K562 (cell line): ENCODE results near the gene NDUFAF5. TPM values are rescaled to one million over a fixed set of nuclear protein-coding genes. Genes with fewer than 3 reads are reported as not detected.
A peak's percentile ranks its signal among the peaks of the same experiment; 100 is the strongest.

Source experiments
- ATAC-seq: fragments of 200-7000 bp; cut with Tn5 transposase; 3 replicates; pipeline ENCODE4 v1.9.1; 2020; ENCODE audit warnings: moderate library complexity
- BruUV-seq: library from RNA; stranded (reverse); fragments of 400-500 nt; replicated peaks from 2 replicates; lab custom pipeline; 2021; lab: Mats Ljungman, UMichigan
- CTCF ChIA-PET: fragments of 300-600 bp; formaldehyde crosslinking; extraction: SDS; loops from one replicate; lab custom pipeline; 2021; ENCODE audit warnings: low intra/inter-chr PET ratio; lab: Yijun Ruan, JAX
- POLR2A ChIA-PET: fragments of 300-600, 350-650 bp; sonication (Branson Sonifier 250); formaldehyde crosslinking; extraction: SDS; loops from one replicate; lab custom pipeline; 2021; ENCODE audit warnings: antibody characterized with exemption, inconsistent platforms; lab: Yijun Ruan, JAX
- DNase-seq, 4 experiments: peaks; one replicate each; pipeline versions ENCODE4 v3.0.0 to v3.0.0-alpha.2; 2011 to 2018; ENCODE audit warnings: low spot score in 3 of 4, mixed read lengths in 3 of 4; ENCODE audit errors: extremely low read depth in 1 of 4
- FAIRE-seq: peaks from 2 replicates; lab custom pipeline; 2011; peaks lifted over from hg19 to GRCh38; lab: Jason Lieb, UNC
- H2AFZ ChIP-seq: 2 replicates; pipeline ENCODE4 v1.6.0; 2011; ENCODE audit warnings: low read depth, low read length, control low read depth, inconsistent platforms
- H3K27ac ChIP-seq: fragments of 200-600 bp; 3 replicates; pipeline ENCODE4 v1.8.0; 2011; ENCODE audit warnings: low read depth, mild to moderate bottlenecking, control low read depth, inconsistent platforms, low read length, moderate library complexity, mixed read lengths; ENCODE audit errors: extremely low read depth
- H3K27me3 ChIP-seq, 2 experiments: fragments of 300-600 bp in 1 of 2; 2 replicates in 1 of 2; 3 replicates in 1 of 2; pipeline versions ENCODE4 v1.6.0 to v1.8.0; 2011; ENCODE audit warnings: inconsistent platforms in 2 of 2, low read length in 2 of 2, mild to moderate bottlenecking in 1 of 2, mixed read lengths in 1 of 2, moderate library complexity in 1 of 2; ENCODE audit not compliant: control insufficient read depth in 2 of 2, insufficient read depth in 2 of 2
- H3K36me3 ChIP-seq: fragments of 300-600 bp; 3 replicates; pipeline ENCODE4 v1.8.0; 2011; ENCODE audit warnings: mild to moderate bottlenecking, low read length, inconsistent platforms; ENCODE audit not compliant: control insufficient read depth, insufficient read depth
- H3K4me1 ChIP-seq, 2 experiments: fragments of 200-600 bp in 1 of 2; replicated peaks in 1 of 2; 2 replicates in 1 of 2; 3 replicates in 1 of 2; pipeline versions ENCODE4 v1.5.1 to v1.8.0; 2011; ENCODE audit warnings: inconsistent platforms in 2 of 2, low read length in 2 of 2, mild to moderate bottlenecking in 1 of 2, mixed read lengths in 1 of 2, moderate library complexity in 1 of 2; ENCODE audit not compliant: control insufficient read depth in 2 of 2, insufficient read depth in 2 of 2
- H3K4me2 ChIP-seq: 2 replicates; pipeline ENCODE4 v1.6.1; 2011; ENCODE audit warnings: low read length, control low read depth, inconsistent platforms, mixed read lengths; ENCODE audit not compliant: insufficient read depth
- H3K4me3 ChIP-seq: fragments of 200-600 bp; sonication (generic), shearing (Covaris generic); 2 replicates; pipeline ENCODE4 v1.5.1; 2016; ENCODE audit warnings: control low read depth, inconsistent platforms
- H3K79me2 ChIP-seq: fragments of 200-600 bp; 3 replicates; pipeline ENCODE4 v1.8.0; 2011; ENCODE audit warnings: low read length, inconsistent platforms; ENCODE audit not compliant: control insufficient read depth, insufficient read depth
- H3K9ac ChIP-seq, 2 experiments: 2 replicates each; pipeline versions ENCODE4 v1.6.0 to v1.6.1; 2011; ENCODE audit warnings: low read depth in 2 of 2, low read length in 2 of 2, control low read depth in 1 of 2, inconsistent platforms in 1 of 2, mild to moderate bottlenecking in 1 of 2, mixed read lengths in 1 of 2; ENCODE audit not compliant: insufficient read depth in 1 of 2
- H3K9me1 ChIP-seq: one replicate; pipeline ENCODE4 v1.6.0; 2011; ENCODE audit warnings: inconsistent platforms, mild to moderate bottlenecking, low read length, moderate library complexity; ENCODE audit not compliant: control insufficient read depth, insufficient read depth
- H3K9me3 ChIP-seq: replicated peaks from 2 replicates; pipeline ENCODE4 v1.5.1; 2011; ENCODE audit warnings: low read depth, low read length, inconsistent platforms; ENCODE audit not compliant: control insufficient read depth, insufficient read depth
- H4K20me1 ChIP-seq: replicated peaks from 2 replicates; pipeline ENCODE4 v1.6.1; 2011; ENCODE audit warnings: low read length, inconsistent platforms, mixed read lengths; ENCODE audit not compliant: control insufficient read depth, insufficient read depth
- ARID2 ChIP-seq: fragments of 450-650 bp; IDR thresholded peaks from 2 replicates; pipeline ENCODE4 v1.6.1; 2017; ENCODE audit warnings: antibody characterized with exemption, mild to moderate bottlenecking
- RUNX1 ChIP-seq: sonication (generic); IDR thresholded peaks from 2 replicates; pipeline ENCODE4 v1.6.1; 2016; ENCODE audit warnings: antibody characterized with exemption, low read depth
- SMARCB1 ChIP-seq: IDR thresholded peaks from 2 replicates; pipeline ENCODE4 v1.6.1; 2011; ENCODE audit warnings: improper control_type of control experiment, low read depth; ENCODE audit not compliant: insufficient read length
- WGBS: fragments of 100-300 bp; shearing (Covaris generic); methylation state at CpG from one replicate; pipeline ENCODE4 v1.1.6; 2016; ENCODE audit warnings: low coverage, mixed read lengths; ENCODE audit not compliant: insufficient coverage; ENCODE audit errors: missing lambda C conversion rate; 5-methylcytosine and 5-hydroxymethylcytosine counted together
- in situ Hi-C: fragments of 300-500 bp; cut with MboI; formaldehyde crosslinking; loops from 4 replicates; pipeline ENCODE4 v1.15.0; 2018; ENCODE audit warnings: inconsistent platforms, mixed read lengths
- intact Hi-C: fragments of 100-400 bp; cut with micrococcal nuclease; formaldehyde crosslinking; loops from 2 replicates; pipeline ENCODE4 v1.14.2; 2022
- polyA plus RNA-seq, 8 experiments: library from polyadenylated mRNA; depleted of rRNA in 4 of 8; stranded (reverse) in 5 of 8; unstranded in 3 of 8; fragments of >200 nt; fragmentation: Nextera tagmentation in 2 of 8; fragmentation: Illumina TruSeq in 1 of 8; extraction: Ambion mirVana in 2 of 8; extraction: Trizol in 1 of 8; gene quantifications; 2 replicates each; pipeline versions ENCODE4 v1.2.1 to v1.2.3, GENCODE V29; 2011 to 2014; ENCODE audit warnings: inconsistent platforms in 1 of 8, missing spikeins in 1 of 8
- total RNA-seq, 7 experiments: library from RNA; depleted of rRNA in 6 of 7; stranded (reverse); fragments of >200 nt in 6 of 7; fragmentation: Illumina TruSeq in 2 of 7; extraction: Trizol in 2 of 7; gene quantifications; 2 replicates each; pipeline versions ENCODE4 v1.2.1 to v1.2.3, GENCODE V29; 2011 to 2021; ENCODE audit warnings: low replicate concordance in 1 of 7
- TF ChIP-seq, protein P1 (sequence below), 2 experiments: fragments of 450-650 bp in 1 of 2; sonication (generic) in 1 of 2; formaldehyde crosslinking in 1 of 2; IDR thresholded peaks in 1 of 2; conservative IDR thresholded peaks in 1 of 2; 2 replicates each; pipeline versions ENCODE4 v1.6.1 to v1.8.1; 2016 to 2023; ENCODE audit warnings: mild to moderate bottlenecking in 2 of 2, moderate library complexity in 2 of 2, inconsistent platforms in 1 of 2, missing genetic modification reagents in 1 of 2
- TF ChIP-seq, protein P2 (sequence below): IDR thresholded peaks from 2 replicates; pipeline ENCODE4 v1.6.1; 2012; ENCODE audit warnings: low read depth, low read length, improper control_type of control experiment, borderline replicate concordance
- TF ChIP-seq, protein P3 (sequence below): sonication (generic); formaldehyde crosslinking; IDR thresholded peaks from 2 replicates; pipeline ENCODE4 v1.8.0; 2022; ENCODE audit warnings: mild to moderate bottlenecking, missing genetic modification reagents
- TF ChIP-seq, protein P4 (sequence below): IDR thresholded peaks from 2 replicates; pipeline ENCODE4 v1.6.1; 2011; ENCODE audit not compliant: insufficient read length; ENCODE audit errors: extremely low read depth
- TF ChIP-seq, protein P5 (sequence below): sonication (generic); formaldehyde crosslinking; IDR thresholded peaks from 2 replicates; pipeline ENCODE4 v1.8.0; 2023; ENCODE audit warnings: mild to moderate bottlenecking, missing genetic modification reagents

Gene NDUFAF5
- total and polyA plus RNA-seq, 9 of the 15 experiments (the other 6 are each of a cell fraction or from before 2014, with no cell fraction given) = 17.2 to 33.1 (median 27.3) TPM

DNA sequence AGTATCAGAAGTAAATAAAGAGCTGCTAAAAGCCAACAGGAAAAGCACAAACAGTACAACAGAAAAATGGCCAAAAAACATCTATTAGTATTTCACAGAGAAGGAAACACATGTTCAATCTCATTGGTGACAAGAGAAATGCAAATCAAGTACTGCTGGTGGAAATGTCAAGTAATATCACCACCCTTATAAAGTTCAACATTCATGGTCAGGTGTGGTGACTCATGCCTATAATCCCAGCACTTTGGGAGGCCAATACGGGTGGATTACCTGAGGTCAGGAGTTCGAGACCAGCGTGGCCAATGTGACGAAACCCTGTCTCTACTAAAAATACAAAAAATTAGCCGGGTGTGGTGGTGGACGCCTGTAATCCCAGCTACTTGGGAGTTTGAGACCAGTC lies 42.9 kb upstream of the NDUFAF5 start:
- H3K9me3 ChIP-seq = no peaks in the 10 kb centered on the region
- no peaks in the 10 kb centered on the region; a peak in 1 of 5 replicates for H3K4me1 ChIP-seq
- no peak overlapping the region for H3K27ac ChIP-seq
- H3K4me2 ChIP-seq = no peak overlapping the region
- TF ChIP-seq, protein P1, sequence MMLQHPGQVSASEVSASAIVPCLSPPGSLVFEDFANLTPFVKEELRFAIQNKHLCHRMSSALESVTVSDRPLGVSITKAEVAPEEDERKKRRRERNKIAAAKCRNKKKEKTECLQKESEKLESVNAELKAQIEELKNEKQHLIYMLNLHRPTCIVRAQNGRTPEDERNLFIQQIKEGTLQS (IDR thresholded peaks at IDR 0.05) = 0 out of 2 replicates have a peak, but pooled peaks have one; percentile 21
- TF ChIP-seq, protein P1 (CRISPR knock-in tag; conservative IDR thresholded peaks at IDR 0.05) = no peak
- TF ChIP-seq ARID2 = no peak
- ChIA-PET CTCF (interaction anchor here (0.7 kb wide), 1 partner anchor 38 kb away, joined by 3 read pairs; no protein-coding TSS in a partner anchor), POLR2A (no interaction called here)
- H3K9me1 ChIP-seq = no peaks in the 10 kb centered on the region
- in situ Hi-C loops = no loop called here
- H3K4me3 ChIP-seq = no peak overlapping the region
- FAIRE-seq (no peak), ATAC-seq (no peak), DNase-seq (no peak)
- H3K36me3 ChIP-seq = peaks cover 40% of the 10 kb centered on the region; the same call in 1 of the 3 replicates
- H3K9ac ChIP-seq = no peak overlapping the region
- no peaks in the 10 kb centered on the region for H3K27me3 ChIP-seq
- intact Hi-C loops = no loop called here
- H2AFZ ChIP-seq = no peak overlapping the region
- no TSS peak for BruUV-seq
- H4K20me1 ChIP-seq = no peaks in the 10 kb centered on the region
- no peaks in the 10 kb centered on the region; the same call in 2 of the 3 replicates for H3K79me2 ChIP-seq
- 79% methylated on average over 6 of the region's 6 CpGs for WGBS

DNA sequence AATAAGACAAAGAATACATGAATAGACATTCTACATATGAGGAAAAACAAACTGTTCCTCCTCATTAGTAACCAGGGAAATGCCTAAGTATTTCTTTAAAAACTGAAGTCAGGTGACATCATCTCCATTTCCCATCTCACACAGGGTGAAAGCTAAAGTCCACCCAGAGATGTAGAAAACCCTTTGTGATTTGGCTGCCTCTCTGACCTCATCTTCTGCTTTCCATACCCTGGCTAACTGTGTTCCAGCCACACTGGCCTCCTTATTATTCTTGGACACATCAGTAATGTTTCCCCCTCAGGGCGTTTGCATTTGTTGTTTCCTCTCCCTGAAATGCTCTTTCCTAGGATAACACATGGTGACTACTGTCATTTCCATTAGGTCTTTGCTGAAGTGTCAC lies 40.5 kb upstream of the NDUFAF5 start:
- Histone ChIP-seq H3K36me3 (peaks cover 40% of the 10 kb centered on the region; the same call in 1 of the 3 replicates), H3K4me2 (no peak overlapping the region), H3K4me3 (no peak overlapping the region), H3K79me2 (no peaks in the 10 kb centered on the region; the same call in 2 of the 3 replicates), H2AFZ (no peak overlapping the region), H3K27ac (no peak overlapping the region), H3K27me3 (no peaks in the 10 kb centered on the region), H3K9me1 (no peaks in the 10 kb centered on the region), H3K9me3 (no peaks in the 10 kb centered on the region), H4K20me1 (no peaks in the 10 kb centered on the region), H3K4me1 (no peaks in the 10 kb centered on the region; a peak in 1 of 5 replicates), H3K9ac (no peak overlapping the region)
- POLR2A ChIA-PET = no interaction called here
- CTCF ChIA-PET = no interaction called here
- ATAC-seq (no peak), DNase-seq (no peak), FAIRE-seq (no peak)
- no TSS peak for BruUV-seq
- intact Hi-C loops = no loop called here
- WGBS = no CpG with 5 or more reads among the region's 1 CpG
- in situ Hi-C loops = no loop called here
- TF ChIP-seq, protein P2, sequence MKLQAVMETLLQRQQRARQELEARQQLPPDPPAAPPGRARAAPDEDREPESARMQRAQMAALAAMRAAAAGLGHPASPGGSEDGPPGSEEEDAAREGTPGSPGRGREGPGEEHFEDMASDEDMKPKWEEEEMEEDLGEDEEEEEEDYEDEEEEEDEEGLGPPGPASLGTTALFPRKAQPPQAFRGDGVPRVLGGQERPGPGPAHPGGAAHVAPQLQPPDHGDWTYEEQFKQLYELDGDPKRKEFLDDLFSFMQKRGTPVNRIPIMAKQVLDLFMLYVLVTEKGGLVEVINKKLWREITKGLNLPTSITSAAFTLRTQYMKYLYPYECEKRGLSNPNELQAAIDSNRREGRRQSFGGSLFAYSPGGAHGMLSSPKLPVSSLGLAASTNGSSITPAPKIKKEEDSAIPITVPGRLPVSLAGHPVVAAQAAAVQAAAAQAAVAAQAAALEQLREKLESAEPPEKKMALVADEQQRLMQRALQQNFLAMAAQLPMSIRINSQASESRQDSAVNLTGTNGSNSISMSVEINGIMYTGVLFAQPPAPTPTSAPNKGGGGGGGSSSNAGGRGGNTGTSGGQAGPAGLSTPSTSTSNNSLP = no peak
- TF ChIP-seq, protein P3, sequence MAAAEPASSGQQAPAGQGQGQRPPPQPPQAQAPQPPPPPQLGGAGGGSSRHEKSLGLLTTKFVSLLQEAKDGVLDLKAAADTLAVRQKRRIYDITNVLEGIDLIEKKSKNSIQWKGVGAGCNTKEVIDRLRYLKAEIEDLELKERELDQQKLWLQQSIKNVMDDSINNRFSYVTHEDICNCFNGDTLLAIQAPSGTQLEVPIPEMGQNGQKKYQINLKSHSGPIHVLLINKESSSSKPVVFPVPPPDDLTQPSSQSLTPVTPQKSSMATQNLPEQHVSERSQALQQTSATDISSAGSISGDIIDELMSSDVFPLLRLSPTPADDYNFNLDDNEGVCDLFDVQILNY (CRISPR knock-in tag) = no peak
- no peak for TF ChIP-seq SMARCB1
- no peak for TF ChIP-seq RUNX1
- TF ChIP-seq, protein P4, sequence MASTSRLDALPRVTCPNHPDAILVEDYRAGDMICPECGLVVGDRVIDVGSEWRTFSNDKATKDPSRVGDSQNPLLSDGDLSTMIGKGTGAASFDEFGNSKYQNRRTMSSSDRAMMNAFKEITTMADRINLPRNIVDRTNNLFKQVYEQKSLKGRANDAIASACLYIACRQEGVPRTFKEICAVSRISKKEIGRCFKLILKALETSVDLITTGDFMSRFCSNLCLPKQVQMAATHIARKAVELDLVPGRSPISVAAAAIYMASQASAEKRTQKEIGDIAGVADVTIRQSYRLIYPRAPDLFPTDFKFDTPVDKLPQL = no peak
- TF ChIP-seq, protein P5, sequence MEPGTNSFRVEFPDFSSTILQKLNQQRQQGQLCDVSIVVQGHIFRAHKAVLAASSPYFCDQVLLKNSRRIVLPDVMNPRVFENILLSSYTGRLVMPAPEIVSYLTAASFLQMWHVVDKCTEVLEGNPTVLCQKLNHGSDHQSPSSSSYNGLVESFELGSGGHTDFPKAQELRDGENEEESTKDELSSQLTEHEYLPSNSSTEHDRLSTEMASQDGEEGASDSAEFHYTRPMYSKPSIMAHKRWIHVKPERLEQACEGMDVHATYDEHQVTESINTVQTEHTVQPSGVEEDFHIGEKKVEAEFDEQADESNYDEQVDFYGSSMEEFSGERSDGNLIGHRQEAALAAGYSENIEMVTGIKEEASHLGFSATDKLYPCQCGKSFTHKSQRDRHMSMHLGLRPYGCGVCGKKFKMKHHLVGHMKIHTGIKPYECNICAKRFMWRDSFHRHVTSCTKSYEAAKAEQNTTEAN (CRISPR knock-in tag) = no peak
